ENCODE measurements around the gene SPATA32.

Gene SPATA32

DNA sequence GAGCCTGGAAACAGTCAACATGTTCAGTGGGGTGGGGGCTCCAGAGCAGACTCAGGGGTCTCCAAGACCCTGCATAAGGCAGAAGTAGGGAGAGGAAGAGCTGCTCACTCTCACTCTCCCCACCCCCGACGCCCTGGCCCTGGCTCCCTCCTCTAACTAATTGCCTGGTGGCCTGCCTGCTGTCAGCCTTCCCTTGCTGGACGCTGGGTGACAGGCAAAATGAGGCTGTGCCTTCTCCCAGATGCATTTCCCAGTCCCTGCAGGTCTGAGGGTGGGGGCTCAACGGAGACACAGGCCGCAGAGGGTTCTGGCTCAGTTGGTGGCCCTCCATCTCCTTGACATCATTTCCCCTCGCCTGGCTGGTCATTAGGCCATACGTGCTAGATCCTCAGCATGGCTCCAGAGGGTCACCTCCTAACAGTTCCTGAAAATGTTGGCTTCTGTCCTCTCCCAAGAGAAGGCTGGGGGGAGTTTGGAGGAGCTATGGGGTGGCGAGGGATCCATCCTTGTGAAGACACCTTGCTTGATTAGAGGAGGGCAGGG lies 38.8 kb downstream of the SPATA32 start:
- TF ChIP-seq CTCF (IDR thresholded peaks at IDR 0.05; ENCODE audit: low read depth, low read length), result no peak
- H3K4me3 ChIP-seq (ENCODE audit: low read depth, low read length), result peak overlapping the region; percentile 53; the same call in 1 of the 2 replicates

GRCh38 chr17:45222289-45222995 lies 39.5 kb downstream of the SPATA32 start:
- peak overlapping the region; percentile 53 for H3K4me3 ChIP-seq (ENCODE audit: low read depth, low read length)

DNA sequence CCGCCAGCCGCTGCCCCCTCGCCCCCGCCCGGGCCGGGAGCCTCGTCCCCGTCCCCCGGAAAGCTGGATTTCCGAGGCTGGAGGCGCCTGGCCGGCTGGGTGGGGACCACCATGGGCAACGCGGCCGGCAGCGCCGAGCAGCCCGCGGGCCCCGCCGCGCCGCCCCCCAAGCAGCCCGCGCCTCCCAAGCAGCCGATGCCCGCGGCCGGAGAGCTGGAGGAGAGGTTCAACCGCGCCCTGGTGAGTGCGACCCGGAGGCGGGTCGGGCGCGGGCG lies 39.9 kb downstream of the SPATA32 start:
- TF ChIP-seq CTCF (IDR thresholded peaks at IDR 0.05; ENCODE audit: low read depth, low read length), result no peak
- peak overlapping the region; percentile 53 for H3K4me3 ChIP-seq (ENCODE audit: low read depth, low read length)

More at GRCh38 chr17:45222289-45222995, 39.5 kb downstream of the SPATA32 start:
- TF ChIP-seq CTCF (IDR thresholded peaks at IDR 0.05; ENCODE audit: low read depth, low read length), result no peak

- peak within 1 kb of the TSS; percentile 53 for H3K4me3 ChIP-seq (ENCODE audit: low read depth, low read length)
- no peak for TF ChIP-seq CTCF (IDR thresholded peaks at IDR 0.05; ENCODE audit: low read depth, low read length)
Observed at GRCh38 chr17:45221081-45222013, 40.5 kb downstream of the SPATA32 start, which contains the start of gene FMNL1. Gene FMNL1, plus strand, starts transcription at chr17:45221885. Its CDS starts 240 bp downstream, at chr17:45222125.

GRCh38 chr17:45220079-45220478 lies 41.8 kb downstream of the SPATA32 start:
- no peak overlapping the region for H3K4me3 ChIP-seq (ENCODE audit: low read depth, low read length)
- TF ChIP-seq CTCF (IDR thresholded peaks at IDR 0.05; ENCODE audit: low read depth, low read length), result no peak

GRCh38 chr17:45218895-45219661 lies 42.8 kb downstream of the SPATA32 start:
- no peak overlapping the region for H3K4me3 ChIP-seq (ENCODE audit: low read depth, low read length)

More at GRCh38 chr17:45218895-45219661, 42.8 kb downstream of the SPATA32 start:
- peak; percentile 89 for TF ChIP-seq CTCF (IDR thresholded peaks at IDR 0.05; ENCODE audit: low read depth, low read length)
